Measurements from ENCODE around the gene CHAT.

CHAT gene

DNA sequence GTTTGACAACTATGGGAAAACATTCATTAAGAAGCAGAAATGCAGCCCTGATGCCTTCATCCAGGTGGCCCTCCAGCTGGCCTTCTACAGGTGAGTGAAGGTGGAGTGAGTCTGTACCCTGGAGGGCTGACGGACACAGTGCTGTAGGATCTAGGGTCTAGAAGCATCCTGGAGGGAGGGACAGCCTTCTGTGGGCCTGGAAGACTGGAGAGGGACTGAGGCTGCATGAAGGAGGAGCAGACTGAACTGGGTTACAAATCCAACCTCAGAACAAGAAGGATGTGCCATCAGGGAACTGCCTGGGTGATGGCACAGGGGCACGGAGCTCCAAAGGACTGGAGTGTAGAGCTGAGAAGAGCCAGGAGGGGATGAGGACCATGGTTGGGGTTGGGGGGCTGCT is 38.1 kb downstream of the CHAT start:
- no peak for DNase-seq (ENCODE audit: low read depth in 2 of 3, low spot score in 1 of 3)

GRCh38 chr10:49652421-49653272 is 38.8 kb downstream of the CHAT start:
- no peak for DNase-seq (ENCODE audit: low read depth in 2 of 3, low spot score in 1 of 3)

DNA sequence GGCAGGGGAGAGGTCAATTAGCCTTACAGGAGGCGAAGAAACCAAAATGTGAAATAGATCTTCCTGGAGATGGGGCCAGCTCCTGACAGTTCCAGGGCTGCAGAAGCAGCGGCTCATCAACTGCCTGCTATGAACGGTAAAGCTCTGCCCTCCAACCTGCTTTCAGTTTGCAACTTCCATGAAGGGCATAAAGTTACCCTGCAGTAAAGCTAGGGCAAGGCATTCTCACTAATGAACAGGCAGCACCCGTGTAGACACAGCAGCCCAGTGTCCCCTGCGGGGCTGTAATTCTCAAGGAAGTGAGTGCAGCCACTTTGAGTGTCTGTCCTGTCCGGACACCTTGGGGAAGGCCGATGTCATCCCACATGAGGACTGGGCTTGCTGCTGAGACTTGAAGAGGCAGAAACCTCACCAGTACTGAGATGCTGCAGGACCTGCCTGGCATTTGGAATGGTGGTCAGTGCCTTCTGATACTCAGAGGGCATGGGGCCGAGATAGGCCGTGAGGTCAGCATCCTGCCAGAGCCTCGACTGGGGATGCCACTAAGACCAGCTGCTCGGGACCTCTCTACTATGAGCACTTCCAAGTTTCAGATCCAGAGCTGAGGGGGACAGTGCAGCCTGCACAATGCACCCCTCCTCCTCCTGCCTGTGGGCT is 39.6 kb downstream of the CHAT start:
- no peak for DNase-seq (ENCODE audit: low read depth in 2 of 3, low spot score in 1 of 3)

DNA sequence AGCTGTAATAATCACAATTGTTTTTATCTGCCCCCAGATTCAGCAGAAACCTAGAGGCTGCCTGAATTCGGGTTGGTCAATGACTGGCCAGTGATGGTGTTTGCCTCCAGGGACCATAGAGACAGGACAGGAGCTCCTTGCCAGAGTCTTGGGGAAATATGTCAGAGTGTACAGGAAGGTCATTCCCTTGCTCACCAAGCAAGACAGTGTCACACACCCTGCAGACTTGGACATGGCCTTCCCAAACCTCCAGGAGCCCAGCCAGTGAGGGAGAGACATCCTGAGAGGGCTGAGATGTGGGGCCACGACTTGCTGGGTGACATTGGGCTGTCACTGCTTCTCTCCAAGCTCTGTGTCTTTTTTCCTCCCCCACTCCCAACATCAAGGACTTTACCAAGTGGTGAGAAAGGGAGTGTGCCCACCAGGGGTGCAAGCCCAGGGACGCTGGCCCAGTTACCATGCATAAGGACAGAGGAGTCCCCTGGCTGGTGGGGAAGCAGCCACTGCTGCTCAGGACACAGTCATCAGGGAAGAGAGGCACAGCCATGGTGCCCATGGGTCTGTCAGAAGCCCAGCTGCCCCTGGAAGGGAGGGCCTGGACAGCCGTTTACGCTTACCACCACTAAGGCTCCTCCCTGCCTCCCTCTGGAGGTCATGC is 40.3 kb downstream of the CHAT start:
- no peak for DNase-seq (ENCODE audit: low read depth in 2 of 3, low spot score in 1 of 3)

- DNase-seq (ENCODE audit: low read depth in 2 of 3, low spot score in 1 of 3), result no peak
Observed at GRCh38 chr10:49655099-49655498, 41.3 kb downstream of the CHAT start.

DNA sequence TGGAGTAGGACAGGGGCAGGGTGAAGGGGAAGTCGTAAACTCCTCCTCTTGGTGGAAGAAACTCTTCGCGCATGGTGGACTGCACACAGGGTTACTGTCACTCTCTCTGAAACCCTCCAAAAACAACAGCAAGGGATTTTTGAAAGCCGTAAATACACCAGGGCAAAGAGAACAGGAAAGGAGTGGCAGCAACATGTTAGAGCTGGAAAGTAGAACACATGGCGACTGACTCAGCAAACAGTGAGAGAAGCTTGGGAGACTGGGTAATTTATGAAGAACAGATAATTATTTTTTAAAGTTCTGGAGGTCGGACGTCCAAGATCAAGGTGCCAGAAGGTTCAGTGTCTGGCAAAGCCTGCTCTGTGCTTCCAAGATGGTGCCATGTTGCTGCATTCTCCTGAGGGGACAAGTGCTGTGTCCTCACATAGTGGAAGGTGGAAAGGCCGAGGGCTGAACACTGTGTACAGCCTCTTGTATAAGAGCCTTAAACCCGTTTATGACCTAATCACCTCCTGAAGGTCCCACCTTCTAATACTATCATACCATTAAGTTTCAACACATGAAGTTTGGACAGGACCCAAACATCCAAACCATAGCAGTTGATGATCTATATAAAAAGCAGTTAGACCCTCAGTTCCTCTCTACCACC is 43.1 kb downstream of the CHAT start:
- no peak for DNase-seq (ENCODE audit: low read depth in 2 of 3, low spot score in 1 of 3)

DNA sequence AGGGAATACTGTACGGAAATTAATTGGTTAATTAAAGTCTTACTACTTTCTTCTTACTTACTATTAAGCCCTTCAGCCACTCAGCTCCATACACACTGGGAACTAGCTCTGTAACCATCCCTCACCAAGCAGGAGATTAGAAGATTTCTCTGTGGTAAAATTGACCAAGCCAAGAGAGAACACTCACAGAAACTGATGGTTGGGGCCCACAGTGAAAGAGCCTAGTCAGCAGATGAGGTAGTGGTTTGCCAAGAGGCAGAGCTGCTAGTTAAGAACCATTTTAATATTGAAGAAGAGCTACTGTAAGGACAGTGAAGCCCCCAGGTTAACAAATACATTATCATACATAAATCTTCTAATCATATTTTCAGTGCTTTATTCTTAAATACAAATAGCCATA is 43.8 kb downstream of the CHAT start:
- no peak for DNase-seq (ENCODE audit: low read depth in 2 of 3, low spot score in 1 of 3)

- no peak for DNase-seq (ENCODE audit: low read depth in 2 of 3, low spot score in 1 of 3)
Observed at GRCh38 chr10:49661140-49661856, 47.5 kb downstream of the CHAT start.

DNA sequence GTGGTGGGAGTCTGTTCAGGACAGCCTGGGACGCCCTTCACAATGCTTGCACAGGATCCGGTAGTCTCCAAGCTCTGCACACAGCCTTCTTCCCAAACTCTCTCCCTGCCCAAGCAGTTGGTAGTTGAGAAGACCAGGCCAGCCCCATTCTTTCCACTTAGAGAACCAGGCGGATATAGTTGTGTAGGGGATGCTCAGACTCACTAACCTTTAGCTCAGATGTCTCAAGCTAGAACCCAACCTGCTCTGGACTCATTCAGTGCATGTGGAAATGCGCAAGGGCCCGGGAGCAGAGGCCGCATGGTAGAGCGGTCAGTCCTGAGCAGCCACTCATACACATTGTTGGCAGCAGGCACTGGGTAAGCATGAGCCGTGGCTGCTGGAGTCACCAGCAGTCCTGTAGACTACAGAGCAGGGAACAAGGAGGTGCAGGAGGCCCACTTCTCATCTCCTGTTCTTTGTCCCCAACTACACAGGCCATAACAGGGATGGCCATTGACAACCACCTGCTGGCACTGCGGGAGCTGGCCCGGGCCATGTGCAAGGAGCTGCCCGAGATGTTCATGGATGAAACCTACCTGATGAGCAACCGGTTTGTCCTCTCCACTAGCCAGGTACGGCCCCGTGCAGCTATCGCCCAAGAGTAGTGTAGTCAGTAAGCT is 48.5 kb downstream of the CHAT start:
- DNase-seq (ENCODE audit: low read depth in 2 of 3, low spot score in 1 of 3), result no peak

GRCh38 chr10:49663596-49663995 is 49.8 kb downstream of the CHAT start:
- DNase-seq (ENCODE audit: low read depth in 2 of 3, low spot score in 1 of 3), result no peak

GRCh38 chr10:49664006-49664841 is 50.4 kb downstream of the CHAT start:
- no peak for DNase-seq (ENCODE audit: low read depth in 2 of 3, low spot score in 1 of 3)

DNA sequence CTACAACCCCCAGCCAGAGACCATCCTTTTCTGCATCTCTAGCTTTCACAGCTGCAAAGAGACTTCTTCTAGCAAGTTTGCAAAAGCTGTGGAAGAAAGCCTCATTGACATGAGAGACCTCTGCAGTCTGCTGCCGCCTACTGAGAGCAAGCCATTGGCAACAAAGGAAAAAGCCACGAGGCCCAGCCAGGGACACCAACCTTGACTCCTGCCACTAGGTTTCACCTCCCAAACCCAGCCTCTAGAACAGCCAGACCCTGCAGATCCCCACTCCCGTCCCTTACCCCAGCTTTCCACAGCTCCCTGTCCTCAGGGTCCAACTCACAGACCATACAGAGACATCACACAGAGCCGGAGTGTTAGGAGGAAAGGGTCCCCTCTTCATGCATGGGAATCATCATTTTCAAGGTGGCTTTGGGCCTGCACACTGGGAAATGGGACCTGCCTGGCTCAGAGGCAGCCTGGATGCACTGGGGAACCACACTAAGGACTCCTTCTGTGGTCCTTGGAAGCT is 51.1 kb downstream of the CHAT start:
- no peak for DNase-seq (ENCODE audit: low read depth in 2 of 3, low spot score in 1 of 3)

- no peak for DNase-seq (ENCODE audit: low read depth in 2 of 3, low spot score in 1 of 3)
Observed at GRCh38 chr10:49666054-49666615, 52.3 kb downstream of the CHAT start.

GRCh38 chr10:49666685-49667084 is 52.8 kb downstream of the CHAT start:
- DNase-seq (ENCODE audit: low read depth in 2 of 3, low spot score in 1 of 3), result no peak

- DNase-seq (ENCODE audit: low read depth in 2 of 3, low spot score in 1 of 3), result no peak
Observed at GRCh38 chr10:49667991-49668390, 54.2 kb downstream of the CHAT start.

GRCh38 chr10:49668684-49669083 is 54.8 kb downstream of the CHAT start:
- DNase-seq (ENCODE audit: low read depth in 2 of 3, low spot score in 1 of 3), result no peak

DNA sequence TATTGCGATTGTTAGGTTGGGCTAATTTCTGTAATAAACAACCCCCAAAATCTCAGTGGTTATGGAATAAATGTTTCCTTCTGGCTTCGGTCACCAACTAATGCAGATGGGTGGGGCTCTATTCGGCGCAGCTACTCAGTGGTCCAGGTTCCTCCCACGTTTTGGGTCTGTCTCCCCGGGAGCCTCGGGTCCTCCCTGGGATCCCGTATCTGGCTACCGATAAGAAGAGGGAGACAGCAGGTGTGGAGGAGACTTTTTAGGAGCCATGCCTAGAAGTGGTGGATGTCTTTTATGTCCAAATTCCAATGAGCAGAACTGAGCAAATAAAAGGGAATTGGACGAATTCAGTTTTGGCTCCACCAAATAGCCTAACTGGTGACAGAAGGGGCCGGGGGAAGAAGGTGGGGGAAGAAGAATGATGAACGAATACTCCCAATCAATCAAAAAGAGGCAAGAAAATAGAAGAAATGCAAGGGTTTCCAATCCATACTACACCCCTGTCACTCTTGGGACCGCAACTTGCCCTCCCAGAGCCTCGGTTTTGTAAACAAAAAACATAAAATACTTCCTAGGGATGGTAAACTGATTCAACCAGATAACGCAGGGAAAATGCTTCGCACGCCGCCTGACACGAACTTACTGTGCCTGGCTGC is 65.1 kb downstream of the CHAT start:
- DNase-seq (ENCODE audit: low read depth in 2 of 3, low spot score in 1 of 3), result no peak

- DNase-seq (ENCODE audit: low read depth in 2 of 3, low spot score in 1 of 3), result peak; percentile 3 to 13 (median 8)
Observed at GRCh38 chr10:49679480-49679893, 65.7 kb downstream of the CHAT start, which contains the start of gene C10orf53. TSS of gene C10orf53 (plus strand) at chr10:49679651. CDS start at chr10:49679698, 47 bp downstream.
